Bladder microvascular endothelial cell (primary cell): ENCODE data around the gene DNAAF9. TPM values are rescaled to one million over a fixed set of nuclear protein-coding genes. Genes with fewer than 3 reads are reported as not detected.

Source experiments
- total RNA-seq: library from RNA; depleted of rRNA; stranded (reverse); fragments of >200 nt; gene quantifications from 2 replicates; pipeline ENCODE4 v1.2.3, GENCODE V29; 2014

DNAAF9 gene
- total RNA-seq: 11.0 and 20.0 TPM in 2 replicates

GRCh38 chr20:3407040-3407770, at the start of gene DNAAF9:
Gene DNAAF9, minus strand, starts transcription at chr20:3407669. Its CDS starts 112 bp downstream, at chr20:3407557.

Other genes starting within 250 kb of the DNAAF9 start
- gene FASTKD5, start 247.8 kb downstream of the DNAAF9 start, total RNA-seq: 10.7 and 22.8 TPM in 2 replicates
- 1.6 and 2.5 TPM in 2 replicates for gene UBOX5, start 247.8 kb downstream of the DNAAF9 start, total RNA-seq
- 3.4 and 13.7 TPM in 2 replicates for gene LZTS3, start 234.1 kb downstream of the DNAAF9 start, total RNA-seq
- 25.9 and 45.1 TPM in 2 replicates for gene DDRGK1, start 203.0 kb downstream of the DNAAF9 start, total RNA-seq
- gene ITPA, start 198.2 kb downstream of the DNAAF9 start, total RNA-seq: 27.1 and 34.5 TPM in 2 replicates
- gene SLC4A11, start 168.5 kb downstream of the DNAAF9 start, total RNA-seq: 1.3 and 28.9 TPM in 2 replicates
- 20.1 and 81.6 TPM in 2 replicates for gene ATRN, start 63.3 kb upstream of the DNAAF9 start, total RNA-seq